Coronary artery (tissue), 2 donors: ENCODE measurements around the gene PFDN4.
A peak's percentile ranks its signal among the peaks of the same experiment; 100 is the strongest.

Experiments
- DNase-seq: peaks from one replicate; pipeline ENCODE4 v3.0.0-alpha.2; 2017; ENCODE audit warnings: low spot score
- H3K27ac ChIP-seq, 2 donors: fragments of 200-600 bp; sonication (generic); one replicate each; pipeline ENCODE4 v1.5.1; 2016 to 2019
- H3K4me3 ChIP-seq: fragments of 200-600 bp; sonication (generic); 2 replicates; pipeline ENCODE4 v1.5.1; 2016; ENCODE audit warnings: mild to moderate bottlenecking, moderate library complexity
- CTCF ChIP-seq: fragments of 200-600 bp; sonication (generic); IDR thresholded peaks from one replicate; pipeline ENCODE4 v1.5.1; 2019; ENCODE audit warnings: antibody characterized with exemption

The PFDN4 gene

GRCh38 chr20:54168961-54169862, 38.7 kb upstream of the PFDN4 start:
- no peak overlapping the region for H3K4me3 ChIP-seq
- DNase-seq, result no peak
- no peak for TF ChIP-seq CTCF
- no peak overlapping the region for H3K27ac ChIP-seq

- H3K4me3 ChIP-seq, result no peak overlapping the region
- no peak for TF ChIP-seq CTCF
- no peak for DNase-seq
- no peak overlapping the region for H3K27ac ChIP-seq
Observed at GRCh38 chr20:54170026-54170471, 37.8 kb upstream of the PFDN4 start.

- Histone ChIP-seq H3K27ac (no peak overlapping the region), H3K4me3 (no peak overlapping the region)
- no peak for DNase-seq
- no peak for TF ChIP-seq CTCF
Observed at GRCh38 chr20:54170963-54171362, 36.9 kb upstream of the PFDN4 start.

- Histone ChIP-seq H3K27ac (no peak overlapping the region), H3K4me3 (no peak overlapping the region)
- no peak for TF ChIP-seq CTCF
- DNase-seq, result no peak
Observed at GRCh38 chr20:54172532-54172855, 35.4 kb upstream of the PFDN4 start.

- no peak for DNase-seq
- no peak for TF ChIP-seq CTCF
- Histone ChIP-seq H3K27ac (no peak overlapping the region), H3K4me3 (peak overlapping the region; percentile 59)
Observed at GRCh38 chr20:54172856-54173652, 34.8 kb upstream of the PFDN4 start.

GRCh38 chr20:54173653-54174456, 34.0 kb upstream of the PFDN4 start, which contains the start of gene CYP24A1:
TSS of gene CYP24A1 (minus strand) at chr20:54173986. CDS start at chr20:54173579, 407 bp downstream.
- H3K4me3 ChIP-seq, result peak within 1 kb of the TSS; percentile 59
- no peak for TF ChIP-seq CTCF
- H3K27ac ChIP-seq, result no peak within 1 kb of the TSS
- no peak for DNase-seq
